CD4-positive, CD25-positive, alpha-beta regulatory T cell (primary cell): Measurements from ENCODE around the gene NBEA. TPM values are rescaled to one million over a fixed set of nuclear protein-coding genes. Genes with fewer than 3 reads are reported as not detected.

Source experiments
- ATAC-seq, 2 donors: fragments of 150-1000 bp; cut with Tn5 transposase; one replicate each; pipeline ENCODE4 v1.10.0; 2021; ENCODE audit warnings: low read depth in 2 of 2, moderate number of reproducible peaks in 2 of 2, moderate library complexity in 1 of 2
- DNase-seq, 3 donors: peaks; one replicate each; pipeline versions ENCODE4 v3.0.0 to v3.0.0-alpha.2; 2012 to 2022; ENCODE audit warnings: mixed read lengths in 1 of 3
- H3K27ac ChIP-seq: one replicate; pipeline ENCODE4 v1.7.0; 2013; ENCODE audit warnings: mild to moderate bottlenecking, low read length; ENCODE audit not compliant: insufficient read depth, poor library complexity, severe bottlenecking
- H3K27me3 ChIP-seq: one replicate; pipeline ENCODE4 v1.7.0; 2013; ENCODE audit warnings: low read length; ENCODE audit not compliant: control insufficient read depth, insufficient read depth
- H3K36me3 ChIP-seq: one replicate; pipeline ENCODE4 v1.7.0; 2013; ENCODE audit warnings: mild to moderate bottlenecking, low read length, moderate library complexity; ENCODE audit not compliant: control insufficient read depth, insufficient read depth
- H3K4me1 ChIP-seq: 2 replicates; pipeline ENCODE4 v1.7.0; 2013; ENCODE audit warnings: mild to moderate bottlenecking, low read length; ENCODE audit not compliant: insufficient read depth, control insufficient read depth, poor library complexity, severe bottlenecking
- H3K4me3 ChIP-seq: one replicate; pipeline ENCODE4 v1.7.0; 2013; ENCODE audit warnings: low read depth, mild to moderate bottlenecking, low read length, moderate library complexity
- H3K9me3 ChIP-seq, 2 experiments: 1 replicate in 1 of 2; 2 replicates in 1 of 2; pipeline ENCODE4 v1.7.0; 2013; ENCODE audit warnings: low read length in 2 of 2, mild to moderate bottlenecking in 1 of 2, moderate library complexity in 1 of 2; ENCODE audit not compliant: control insufficient read depth in 2 of 2
- H3K27ac Mint-ChIP-seq, 3 donors: one replicate each; pipeline ENCODE4 v1.8.0; 2020 to 2022; ENCODE audit warnings: mild to moderate bottlenecking in 3 of 3, mixed read lengths in 3 of 3, moderate library complexity in 2 of 3
- H3K27me3 Mint-ChIP-seq: one replicate; pipeline ENCODE4 v1.8.0; 2022; ENCODE audit warnings: mild to moderate bottlenecking, mixed read lengths
- H3K36me3 Mint-ChIP-seq: one replicate; pipeline ENCODE4 v1.8.0; 2020; ENCODE audit warnings: mixed read lengths
- H3K4me1 Mint-ChIP-seq, 4 donors: one replicate each; pipeline ENCODE4 v1.8.0; 2020 to 2022; ENCODE audit warnings: mixed read lengths in 4 of 4, mild to moderate bottlenecking in 1 of 4
- H3K4me3 Mint-ChIP-seq, 4 donors: one replicate each; pipeline ENCODE4 v1.8.0; 2020 to 2022; ENCODE audit warnings: mild to moderate bottlenecking in 4 of 4, mixed read lengths in 4 of 4, moderate library complexity in 3 of 4
- H3K9me3 Mint-ChIP-seq, 7 donors: one replicate each; pipeline ENCODE4 v1.8.0; 2020 to 2022; ENCODE audit warnings: mixed read lengths in 7 of 7, mild to moderate bottlenecking in 3 of 7, moderate library complexity in 2 of 7
- polyA plus RNA-seq, 4 donors: library from polyadenylated mRNA; unstranded; fragments of 300-500 nt; fragmentation: Illumina TruSeq; gene quantifications; one replicate each; pipeline ENCODE4 v1.2.3, GENCODE V29; 2021
- total RNA-seq: library from RNA; stranded (reverse); gene quantifications from one replicate; pipeline ENCODE4 v1.2.3, GENCODE V29; 2022

Gene NBEA
- total and polyA plus RNA-seq, 5 donors from 2014 or later: 0.02 to 1.1 (median 0.30) TPM

- no peak for ATAC-seq
- H3K4me3 Mint-ChIP-seq: no peak overlapping the region
- H3K4me1 Mint-ChIP-seq: no peaks in the 10 kb centered on the region
- H3K4me1 ChIP-seq: no peaks in the 10 kb centered on the region
- H3K27me3 Mint-ChIP-seq: no peaks in the 10 kb centered on the region
- no peak overlapping the region for H3K27ac Mint-ChIP-seq
- peaks cover 8% of the 10 kb centered on the region for H3K36me3 Mint-ChIP-seq
- peaks cover 0 to 4% (median 3%) of the 10 kb centered on the region in 7 donors for H3K9me3 Mint-ChIP-seq
- no peak overlapping the region for H3K27ac ChIP-seq
- DNase-seq: no peak
- no peak overlapping the region for H3K4me3 ChIP-seq
- peaks cover 0 to 1% of the 10 kb centered on the region in 2 experiments for H3K9me3 ChIP-seq
- H3K36me3 ChIP-seq: no peaks in the 10 kb centered on the region
- H3K27me3 ChIP-seq: no peaks in the 10 kb centered on the region
Measured at GRCh38 chr13:35256459-35257148, 314.5 kb downstream of the NBEA start.

- Histone ChIP-seq H3K27ac (no peak overlapping the region), H3K9me3 (peaks cover 0 to 1% of the 10 kb centered on the region in 2 experiments)
- no peak for ATAC-seq
Measured at GRCh38 chr13:35260316-35260715, 318.2 kb downstream of the NBEA start.

GRCh38 chr13:35266412-35266811, 324.3 kb downstream of the NBEA start:
- H3K4me3 Mint-ChIP-seq: no peak overlapping the region
- DNase-seq (no peak), ATAC-seq (no peak)
- no peak overlapping the region for H3K27ac Mint-ChIP-seq
- no peaks in the 10 kb centered on the region for H3K4me1 Mint-ChIP-seq
- H3K27ac ChIP-seq: no peak overlapping the region
- H3K4me3 ChIP-seq: no peak overlapping the region
- H3K36me3 ChIP-seq: no peaks in the 10 kb centered on the region
- no peaks in the 10 kb centered on the region for H3K4me1 ChIP-seq
- H3K9me3 Mint-ChIP-seq: peaks cover 0 to 33% (median 9%) of the 10 kb centered on the region in 7 donors
- no peaks in the 10 kb centered on the region for H3K27me3 ChIP-seq
- no peaks in the 10 kb centered on the region for H3K27me3 Mint-ChIP-seq
- no peaks in the 10 kb centered on the region for H3K36me3 Mint-ChIP-seq
- peaks cover 0 to 9% of the 10 kb centered on the region in 2 experiments for H3K9me3 ChIP-seq

More at GRCh38 chr13:35260316-35260715, 318.2 kb downstream of the NBEA start:
- Mint-ChIP-seq H3K4me1 (no peaks in the 10 kb centered on the region), H3K27me3 (no peaks in the 10 kb centered on the region), H3K9me3 (peaks cover 0 to 24% (median 7%) of the 10 kb centered on the region in 7 donors), H3K27ac (no peak overlapping the region), H3K4me3 (no peak overlapping the region), H3K36me3 (no peaks in the 10 kb centered on the region)
- Histone ChIP-seq H3K4me3 (no peak overlapping the region), H3K36me3 (no peaks in the 10 kb centered on the region), H3K4me1 (no peaks in the 10 kb centered on the region), H3K27me3 (no peaks in the 10 kb centered on the region)
- no peak for DNase-seq

GRCh38 chr13:35278917-35279316, 336.8 kb downstream of the NBEA start:
- ATAC-seq: no peak
- no peak for DNase-seq
- Histone ChIP-seq H3K27ac (no peak overlapping the region), H3K4me1 (no peaks in the 10 kb centered on the region), H3K4me3 (no peak overlapping the region), H3K27me3 (no peaks in the 10 kb centered on the region), H3K9me3 (no peaks in the 10 kb centered on the region), H3K36me3 (no peaks in the 10 kb centered on the region)
- Mint-ChIP-seq H3K4me3 (no peak overlapping the region), H3K27ac (no peak overlapping the region), H3K4me1 (no peaks in the 10 kb centered on the region), H3K36me3 (no peaks in the 10 kb centered on the region), H3K27me3 (no peaks in the 10 kb centered on the region), H3K9me3 (peaks cover 0 to 11% (median 2%) of the 10 kb centered on the region in 7 donors)

GRCh38 chr13:35279500-35279899, 337.4 kb downstream of the NBEA start:
- H3K4me1 ChIP-seq: no peaks in the 10 kb centered on the region
- no peak overlapping the region for H3K27ac Mint-ChIP-seq
- H3K36me3 ChIP-seq: no peaks in the 10 kb centered on the region
- no peaks in the 10 kb centered on the region for H3K27me3 Mint-ChIP-seq
- peaks cover 0 to 6% (median 1%) of the 10 kb centered on the region in 7 donors for H3K9me3 Mint-ChIP-seq
- no peak overlapping the region for H3K4me3 ChIP-seq
- no peaks in the 10 kb centered on the region for H3K4me1 Mint-ChIP-seq
- no peaks in the 10 kb centered on the region for H3K27me3 ChIP-seq
- no peaks in the 10 kb centered on the region for H3K9me3 ChIP-seq
- no peaks in the 10 kb centered on the region for H3K36me3 Mint-ChIP-seq
- H3K27ac ChIP-seq: no peak overlapping the region
- DNase-seq: no peak
- H3K4me3 Mint-ChIP-seq: no peak overlapping the region
- ATAC-seq: no peak

GRCh38 chr13:35283856-35284255, 341.8 kb downstream of the NBEA start:
- H3K4me3 Mint-ChIP-seq: no peak overlapping the region
- Histone ChIP-seq H3K4me1 (no peaks in the 10 kb centered on the region), H3K36me3 (no peaks in the 10 kb centered on the region), H3K27ac (no peak overlapping the region), H3K9me3 (no peaks in the 10 kb centered on the region), H3K27me3 (no peaks in the 10 kb centered on the region), H3K4me3 (no peak overlapping the region)
- ATAC-seq (no peak), DNase-seq (no peak)
- no peaks in the 10 kb centered on the region for H3K27me3 Mint-ChIP-seq
- peaks cover 0 to 12% (median 0%) of the 10 kb centered on the region in 7 donors for H3K9me3 Mint-ChIP-seq
- H3K27ac Mint-ChIP-seq: no peak overlapping the region
- no peaks in the 10 kb centered on the region for H3K36me3 Mint-ChIP-seq
- no peaks in the 10 kb centered on the region for H3K4me1 Mint-ChIP-seq

GRCh38 chr13:35285677-35286076, 343.6 kb downstream of the NBEA start:
- Mint-ChIP-seq H3K4me3 (no peak overlapping the region), H3K4me1 (no peaks in the 10 kb centered on the region), H3K9me3 (peaks cover 0 to 12% (median 0%) of the 10 kb centered on the region in 7 donors), H3K36me3 (no peaks in the 10 kb centered on the region), H3K27me3 (no peaks in the 10 kb centered on the region), H3K27ac (no peak overlapping the region)
- no peaks in the 10 kb centered on the region for H3K9me3 ChIP-seq
- H3K27me3 ChIP-seq: no peaks in the 10 kb centered on the region
- no peaks in the 10 kb centered on the region for H3K4me1 ChIP-seq
- no peak overlapping the region for H3K27ac ChIP-seq
- no peak overlapping the region for H3K4me3 ChIP-seq
- no peaks in the 10 kb centered on the region for H3K36me3 ChIP-seq
- no peak for ATAC-seq
- DNase-seq: no peak

GRCh38 chr13:35292329-35292728, 350.3 kb downstream of the NBEA start:
- no peak overlapping the region for H3K27ac ChIP-seq
- no peaks in the 10 kb centered on the region for H3K27me3 ChIP-seq
- Mint-ChIP-seq H3K4me3 (no peak overlapping the region), H3K27me3 (no peaks in the 10 kb centered on the region), H3K9me3 (peaks cover 0 to 3% (median 0%) of the 10 kb centered on the region in 7 donors), H3K27ac (no peak overlapping the region), H3K36me3 (no peaks in the 10 kb centered on the region), H3K4me1 (no peaks in the 10 kb centered on the region)
- no peak for DNase-seq
- H3K4me1 ChIP-seq: no peaks in the 10 kb centered on the region
- no peak for ATAC-seq
- H3K4me3 ChIP-seq: no peak overlapping the region
- H3K36me3 ChIP-seq: no peaks in the 10 kb centered on the region
- H3K9me3 ChIP-seq: no peaks in the 10 kb centered on the region
